Heart right ventricle (tissue), 16 donors: ENCODE measurements around the gene EYS. TPM values are rescaled to one million over a fixed set of nuclear protein-coding genes. Genes with fewer than 3 reads are reported as not detected.

Experiments
- ATAC-seq, 8 donors: fragments of 200-7000 bp; cut with Tn5 transposase; one replicate each; pipeline ENCODE4 v1.9.1; 2020; ENCODE audit warnings: mild to moderate bottlenecking in 8 of 8, moderate library complexity in 8 of 8, moderate number of reproducible peaks in 1 of 8
- DNase-seq, 2 donors: peaks; one replicate each; pipeline ENCODE4 v3.0.0-alpha.2; 2020
- H3K27ac ChIP-seq, 10 donors: fragments of 200-600 bp; sonication (generic) in 2 of 10; one replicate each; pipeline versions ENCODE4 v1.5.0 to v1.8.0; 2020 to 2022; ENCODE audit warnings: mild to moderate bottlenecking in 3 of 10
- H3K27me3 ChIP-seq, 7 donors: fragments of 200-600 bp; one replicate each; pipeline ENCODE4 v1.8.0; 2021 to 2022; ENCODE audit warnings: mild to moderate bottlenecking in 2 of 7
- H3K36me3 ChIP-seq, 9 donors: fragments of 200-600 bp; sonication (generic) in 1 of 9; one replicate each; pipeline versions ENCODE4 v1.5.0 to v1.8.0; 2020 to 2022; ENCODE audit warnings: mild to moderate bottlenecking in 2 of 9
- H3K4me1 ChIP-seq, 9 donors: fragments of 200-600 bp; sonication (generic) in 1 of 9; one replicate each; pipeline versions ENCODE4 v1.5.0 to v1.8.0; 2020 to 2022; ENCODE audit warnings: mild to moderate bottlenecking in 4 of 9
- H3K4me3 ChIP-seq, 10 donors: fragments of 200-600 bp; sonication (generic) in 2 of 10; one replicate each; pipeline versions ENCODE4 v1.5.0 to v1.8.0; 2020 to 2022; ENCODE audit warnings: mild to moderate bottlenecking in 7 of 10, moderate library complexity in 2 of 10
- H3K9me3 ChIP-seq, 11 donors: fragments of 200-600 bp in 10 of 11; sonication (generic) in 2 of 11; one replicate each; pipeline versions ENCODE4 v1.5.0 to v1.8.0; 2013 to 2022; ENCODE audit warnings: mild to moderate bottlenecking in 2 of 11, control low read depth in 1 of 11, moderate library complexity in 1 of 11
- WGBS, 2 donors: extraction: QIAGEN DNeasy Blood & Tissue Kit; methylation state at CpG; one replicate each; pipeline ENCODE4 v1.1.7; 2013; ENCODE audit warnings: inconsistent platforms in 1 of 2; 5-methylcytosine and 5-hydroxymethylcytosine counted together
- intact Hi-C, 10 donors: fragments of 100-400 bp; cut with DNase I; formaldehyde crosslinking; loops; one replicate each; pipeline versions ENCODE4 v1.11.1 to v1.14.2; 2022
- polyA plus RNA-seq, 2 donors: library from polyadenylated mRNA; stranded (reverse); fragments of 200-250 nt; gene quantifications; one replicate each; pipeline ENCODE4 v1.2.3, GENCODE V29; 2013
- total RNA-seq, 10 donors: library from RNA; stranded (reverse); fragmentation: NEBNext Ultra II Directional in 3 of 10; extraction: Animal tissue kit (Norgen Biotek cat#: 25700) in 3 of 10; gene quantifications; one replicate each; pipeline versions ENCODE4 v1.2.1 to v1.2.4, GENCODE V29; 2021 to 2023
- TF ChIP-seq, protein P1 (sequence below), 9 donors: fragments of 200-600 bp; sonication (generic) in 2 of 9; IDR thresholded peaks; one replicate each; pipeline versions ENCODE4 v1.5.0 to v1.8.0; 2021 to 2022; ENCODE audit warnings: antibody characterized with exemption in 9 of 9, mild to moderate bottlenecking in 5 of 9, moderate library complexity in 1 of 9
- donor health status: Arrhythmogenic right ventricular cardiomyopathy.
- donor health status: ischemic (EF 13 %, LVEDD 7.1; RV severe dilation, severe dysfunction).
- donor health status: healthy with polysubstance abuse.
- donor health status: DM: no; HTN: yes; CAD: no.
- donor health status: DM: no; HTN: no; CAD: no.
- donor health status: ischemic (EF 25% LVEDD 6.9; RV normal size, moderate dysfunction).
- donor health status: ischemic (EF 25% LVEDD 5.7; RV mildly dilated, moderate dysfunction).
- donor health status: healthy.
- donor health status: DM: yes; HTN: yes; CAD: no.
- donor health status: Ischemic cardiomyopathy.
- donor health status: ischemic (EF 35%, LVEDD 5.7; RV mildly dilated, moderate dysfunction).
- donor health status: nonischemic (EF 11% LVEDD 7.7; RV severe dilation, severe dysfunction).
- donor health status: DM: yes; HTN: yes; CAD: no.
- donor health status: PGD.
- donor health status: ischemic (EF 29% LVEDD 5.4; RV normal size, mild dysfunction).
- donor health status: nonischemic (EF 23%, LVEDD 6.1; RV moderate dilation, normal function).

Gene EYS
- total and polyA plus RNA-seq, 12 donors: 0.02 to 0.40 (median 0.18) TPM; not detected in 8

DNA sequence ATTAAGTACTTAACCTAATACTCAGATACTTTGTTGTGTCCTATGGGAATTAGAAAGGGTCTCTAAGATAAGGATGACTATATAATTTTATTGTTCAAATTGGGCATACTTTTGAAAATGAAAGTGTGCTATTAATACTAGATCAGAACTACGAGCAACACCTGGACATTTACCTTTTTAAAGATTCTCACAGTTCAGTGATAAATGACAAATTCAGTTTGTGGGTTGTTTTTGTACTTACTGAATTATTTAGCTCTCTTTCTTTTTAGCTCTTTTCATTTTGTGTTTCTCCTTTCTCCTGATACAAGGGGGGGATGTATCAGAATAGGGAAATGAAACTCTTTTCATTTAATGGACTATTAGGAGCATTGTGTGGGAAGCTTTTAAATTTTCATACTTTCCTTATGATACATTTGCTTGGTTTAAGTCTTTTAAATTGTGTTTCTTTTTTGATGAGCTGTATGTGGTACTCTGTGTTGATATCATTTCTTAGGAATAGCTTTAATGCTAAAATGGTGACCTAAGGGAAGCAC, 2023.9 kb downstream of the EYS start:
- no peak overlapping the region for H3K27ac ChIP-seq
- no peaks in the 10 kb centered on the region for H3K27me3 ChIP-seq
- ATAC-seq: no peak
- 88 to 91% methylated on average over 1 of the region's 1 CpG for WGBS, 2 donors
- no peak overlapping the region for H3K4me3 ChIP-seq
- DNase-seq: no peak
- no peaks in the 10 kb centered on the region for H3K9me3 ChIP-seq
- peaks cover 0 to 37% (median 7%) of the 10 kb centered on the region in 9 donors for H3K4me1 ChIP-seq
- intact Hi-C loops: loop anchor here in 2 of 10 donors (10.0 kb wide), 1 partner anchor 48 kb away; the partner anchor contains the start of gene PHF3 (in 2 of the 2)
- H3K36me3 ChIP-seq: peaks cover 0 to 66% (median 10%) of the 10 kb centered on the region in 9 donors
- TF ChIP-seq, protein P1, sequence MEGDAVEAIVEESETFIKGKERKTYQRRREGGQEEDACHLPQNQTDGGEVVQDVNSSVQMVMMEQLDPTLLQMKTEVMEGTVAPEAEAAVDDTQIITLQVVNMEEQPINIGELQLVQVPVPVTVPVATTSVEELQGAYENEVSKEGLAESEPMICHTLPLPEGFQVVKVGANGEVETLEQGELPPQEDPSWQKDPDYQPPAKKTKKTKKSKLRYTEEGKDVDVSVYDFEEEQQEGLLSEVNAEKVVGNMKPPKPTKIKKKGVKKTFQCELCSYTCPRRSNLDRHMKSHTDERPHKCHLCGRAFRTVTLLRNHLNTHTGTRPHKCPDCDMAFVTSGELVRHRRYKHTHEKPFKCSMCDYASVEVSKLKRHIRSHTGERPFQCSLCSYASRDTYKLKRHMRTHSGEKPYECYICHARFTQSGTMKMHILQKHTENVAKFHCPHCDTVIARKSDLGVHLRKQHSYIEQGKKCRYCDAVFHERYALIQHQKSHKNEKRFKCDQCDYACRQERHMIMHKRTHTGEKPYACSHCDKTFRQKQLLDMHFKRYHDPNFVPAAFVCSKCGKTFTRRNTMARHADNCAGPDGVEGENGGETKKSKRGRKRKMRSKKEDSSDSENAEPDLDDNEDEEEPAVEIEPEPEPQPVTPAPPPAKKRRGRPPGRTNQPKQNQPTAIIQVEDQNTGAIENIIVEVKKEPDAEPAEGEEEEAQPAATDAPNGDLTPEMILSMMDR (IDR thresholded peaks at IDR 0.05): no peak

DNA sequence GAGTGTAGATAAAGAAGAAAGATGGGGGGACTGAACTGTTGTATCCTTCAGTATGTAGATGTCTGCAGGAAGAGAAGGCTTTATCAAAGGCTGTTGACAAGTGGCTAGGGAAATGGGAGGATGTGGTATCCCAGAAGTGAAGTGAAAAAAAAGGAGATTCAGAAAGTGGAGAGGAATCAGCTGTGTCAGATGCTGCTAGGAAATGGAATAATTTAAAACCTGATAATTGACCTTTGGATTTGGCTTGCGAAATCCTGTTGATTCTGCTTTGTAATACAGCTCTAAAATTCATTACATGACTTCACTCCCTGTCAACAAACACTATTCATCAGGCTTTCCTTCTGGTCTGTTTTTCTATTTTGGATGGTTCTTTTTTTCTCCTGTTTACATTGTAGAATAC, 2029.7 kb downstream of the EYS start:
- TF ChIP-seq, protein P1 (IDR thresholded peaks at IDR 0.05): no peak
- Histone ChIP-seq H3K27ac (peak overlapping the region in 1 of 10 donors; percentile 0), H3K4me3 (no peak overlapping the region), H3K9me3 (no peaks in the 10 kb centered on the region), H3K36me3 (peaks cover 0 to 28% (median 0%) of the 10 kb centered on the region in 9 donors), H3K27me3 (no peaks in the 10 kb centered on the region), H3K4me1 (peaks cover 0 to 70% (median 39%) of the 10 kb centered on the region in 9 donors)
- intact Hi-C loops: loop anchor here in 2 of 10 donors (5.0 kb wide), 1 partner anchor 40 kb away; the partner anchor contains the start of gene PHF3 (in 2 of the 2)
- WGBS, 2 donors: 57 to 85% methylated on average over 1 of the region's 1 CpG
- peak in 3 of 8 donors; percentile 16 to 66 (median 24) for ATAC-seq
- DNase-seq: no peak

DNA sequence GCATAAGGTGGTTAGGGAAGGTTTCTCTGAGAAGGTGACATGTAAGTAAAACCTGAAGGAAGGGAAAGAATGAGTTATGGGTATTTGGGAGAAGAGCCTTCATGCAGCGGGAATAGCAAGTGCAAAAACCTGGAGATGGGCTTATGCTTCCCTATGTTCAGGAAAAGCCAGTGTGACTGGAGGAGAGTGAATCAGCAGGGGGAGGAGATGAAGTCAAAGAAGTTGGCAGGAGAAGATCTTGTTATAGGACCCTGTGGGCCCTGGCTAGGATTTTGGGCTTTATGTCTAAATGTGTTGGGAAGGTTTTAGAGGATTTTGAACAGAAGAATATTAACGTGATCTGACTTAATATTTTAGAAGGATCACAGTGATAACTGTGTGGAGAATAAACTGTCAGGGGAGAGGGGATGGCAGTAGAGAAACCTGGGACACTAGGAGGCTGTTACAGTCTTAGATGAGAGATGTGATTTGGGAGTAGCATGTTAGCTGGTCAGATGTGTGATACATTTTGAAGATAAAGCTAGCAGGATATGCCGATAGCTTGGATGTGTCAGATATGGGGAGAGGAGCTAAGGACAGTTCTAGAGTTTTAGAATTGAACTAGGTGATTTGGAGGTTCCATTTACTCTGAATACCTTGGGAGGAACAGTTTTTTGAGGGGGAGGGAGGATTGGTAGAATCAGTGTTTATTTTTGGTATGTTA, 2030.5 kb downstream of the EYS start:
- 83% methylated on average over 3 of the region's 3 CpGs for WGBS, 2 donors
- intact Hi-C loops: loop anchor here in 2 of 10 donors (5.0 kb wide), 1 partner anchor 39 kb away; the partner anchor contains the start of gene PHF3 (in 2 of the 2)
- H3K36me3 ChIP-seq: peaks cover 0 to 23% (median 0%) of the 10 kb centered on the region in 9 donors
- DNase-seq (no peak), ATAC-seq (peak in 1 of 8 donors; percentile 50)
- no peaks in the 10 kb centered on the region for H3K9me3 ChIP-seq
- H3K27me3 ChIP-seq: no peaks in the 10 kb centered on the region
- TF ChIP-seq, protein P1 (IDR thresholded peaks at IDR 0.05): no peak
- H3K4me3 ChIP-seq: no peak overlapping the region
- H3K27ac ChIP-seq: peak overlapping the region in 1 of 10 donors; percentile 0
- peaks cover 0 to 63% (median 39%) of the 10 kb centered on the region in 9 donors for H3K4me1 ChIP-seq

DNA sequence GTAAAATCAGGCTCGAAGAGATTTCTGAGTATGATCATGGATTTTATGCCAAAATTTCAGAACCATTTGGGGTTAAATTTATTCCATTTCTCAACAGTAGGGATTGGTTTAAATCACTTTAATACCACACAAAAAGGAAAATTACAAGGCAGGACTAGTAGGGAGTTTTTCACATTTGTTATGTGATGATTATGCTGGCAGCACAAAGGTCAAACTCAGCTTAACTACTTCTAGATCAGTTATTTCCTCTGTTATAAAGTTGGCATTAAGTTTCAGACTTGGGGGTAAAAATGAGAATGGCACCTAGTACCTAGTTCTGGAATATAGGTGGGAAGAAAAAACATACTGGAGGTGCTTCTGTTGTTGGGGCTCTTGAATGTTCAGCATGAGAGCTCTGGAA, 2031.9 kb downstream of the EYS start:
- 78 to 100% methylated on average over 1 of the region's 1 CpG for WGBS, 2 donors
- DNase-seq (no peak), ATAC-seq (no peak)
- intact Hi-C loops: loop anchor here in 2 of 10 donors (5.0 kb wide), 1 partner anchor 38 kb away; the partner anchor contains the start of gene PHF3 (in 2 of the 2)
- Histone ChIP-seq H3K9me3 (no peaks in the 10 kb centered on the region), H3K36me3 (peaks cover 0 to 15% (median 0%) of the 10 kb centered on the region in 9 donors), H3K27ac (no peak overlapping the region), H3K4me3 (no peak overlapping the region), H3K27me3 (no peaks in the 10 kb centered on the region), H3K4me1 (peaks cover 0 to 59% (median 43%) of the 10 kb centered on the region in 9 donors)
- TF ChIP-seq, protein P1 (IDR thresholded peaks at IDR 0.05): no peak
